NB4 (cell line): Measurements from ENCODE around the gene CDH18.

Source experiments
- CTCF ChIP-seq: IDR thresholded peaks from one replicate; pipeline ENCODE4 v1.5.1; 2012; ENCODE audit warnings: low read depth, low read length
- MAX ChIP-seq: IDR thresholded peaks from 2 replicates; pipeline ENCODE4 v1.6.1; 2011; ENCODE audit warnings: low read depth, low read length
- MYC ChIP-seq: IDR thresholded peaks from 2 replicates; pipeline ENCODE4 v1.6.1; 2011; ENCODE audit warnings: low read depth, low read length
- POLR2A ChIP-seq: IDR thresholded peaks from 2 replicates; pipeline ENCODE4 v1.6.1; 2011; ENCODE audit warnings: mild to moderate bottlenecking; ENCODE audit not compliant: insufficient read length; ENCODE audit errors: extremely low read depth

DNA sequence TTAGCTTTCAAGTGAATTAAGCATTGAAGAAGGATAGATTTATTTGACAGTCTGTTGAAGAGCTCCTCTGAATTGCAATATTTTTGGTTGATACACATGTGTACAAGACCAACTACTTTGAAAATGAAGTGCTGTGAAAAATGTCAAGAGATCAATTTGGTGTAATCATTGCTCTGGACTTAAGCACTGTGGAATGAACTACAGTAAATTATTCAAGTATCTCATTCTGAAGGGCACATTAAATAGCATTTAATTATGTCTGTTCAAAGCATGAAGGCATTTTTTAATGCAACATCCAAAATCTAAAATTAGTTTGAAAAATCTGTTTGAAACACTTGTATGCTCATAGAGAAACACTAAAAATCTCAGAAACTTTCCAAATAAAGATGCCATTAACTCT is 107.5 kb downstream of the CDH18 start:
- TF ChIP-seq POLR2A (no peak), CTCF (no peak), MYC (no peak), MAX (no peak)
